ENCODE measurements around the gene CYBC1. TPM values are rescaled to one million over a fixed set of nuclear protein-coding genes. Genes with fewer than 3 reads are reported as not detected.

Gene CYBC1
- polyA plus RNA-seq, 1 donor from 2014 or later: 66.6 TPM

DNA sequence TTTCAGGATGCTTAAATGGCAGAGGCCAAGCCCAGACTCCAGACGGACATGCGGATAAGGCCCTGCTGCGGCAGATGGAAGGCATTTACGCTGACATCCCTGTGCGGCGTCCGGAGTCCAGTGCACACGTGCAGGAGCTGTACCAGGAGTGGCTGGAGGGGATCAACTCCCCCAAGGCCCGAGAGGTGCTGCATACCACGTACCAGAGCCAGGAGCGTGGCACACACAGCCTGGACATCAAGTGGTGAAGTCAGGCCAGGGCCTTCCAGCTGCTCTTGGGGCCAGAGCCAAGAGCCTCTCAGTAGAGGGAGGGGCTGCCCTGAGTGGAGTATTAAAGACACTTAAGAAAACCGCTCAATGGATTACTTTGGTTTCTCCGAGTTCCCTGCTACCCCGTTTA, 37.4 kb upstream of the CYBC1 start:
- TF ChIP-seq TAF1 (IDR thresholded peaks at IDR 0.05; ENCODE audit: low read depth) (no peak), SMC3 (conservative IDR thresholded peaks at IDR 0.05; ENCODE audit: poor library complexity) (no peak), CTCF (IDR thresholded peaks at IDR 0.05; ENCODE audit: poor library complexity, severe bottlenecking) (no peak), EZH2 (IDR thresholded peaks at IDR 0.05; ENCODE audit: borderline replicate concordance, insufficient read depth, low read length, poor library complexity, severe bottlenecking) (no peak), EP300 (conservative IDR thresholded peaks at IDR 0.05; ENCODE audit: poor library complexity, severe bottlenecking) (no peak), RAD21 (conservative IDR thresholded peaks at IDR 0.05) (no peak), POLR2AphosphoS5 (IDR thresholded peaks at IDR 0.05) (no peak), MXI1 (conservative IDR thresholded peaks at IDR 0.05; ENCODE audit: poor library complexity, severe bottlenecking) (no peak)
- TF ChIP-seq, protein P1, sequence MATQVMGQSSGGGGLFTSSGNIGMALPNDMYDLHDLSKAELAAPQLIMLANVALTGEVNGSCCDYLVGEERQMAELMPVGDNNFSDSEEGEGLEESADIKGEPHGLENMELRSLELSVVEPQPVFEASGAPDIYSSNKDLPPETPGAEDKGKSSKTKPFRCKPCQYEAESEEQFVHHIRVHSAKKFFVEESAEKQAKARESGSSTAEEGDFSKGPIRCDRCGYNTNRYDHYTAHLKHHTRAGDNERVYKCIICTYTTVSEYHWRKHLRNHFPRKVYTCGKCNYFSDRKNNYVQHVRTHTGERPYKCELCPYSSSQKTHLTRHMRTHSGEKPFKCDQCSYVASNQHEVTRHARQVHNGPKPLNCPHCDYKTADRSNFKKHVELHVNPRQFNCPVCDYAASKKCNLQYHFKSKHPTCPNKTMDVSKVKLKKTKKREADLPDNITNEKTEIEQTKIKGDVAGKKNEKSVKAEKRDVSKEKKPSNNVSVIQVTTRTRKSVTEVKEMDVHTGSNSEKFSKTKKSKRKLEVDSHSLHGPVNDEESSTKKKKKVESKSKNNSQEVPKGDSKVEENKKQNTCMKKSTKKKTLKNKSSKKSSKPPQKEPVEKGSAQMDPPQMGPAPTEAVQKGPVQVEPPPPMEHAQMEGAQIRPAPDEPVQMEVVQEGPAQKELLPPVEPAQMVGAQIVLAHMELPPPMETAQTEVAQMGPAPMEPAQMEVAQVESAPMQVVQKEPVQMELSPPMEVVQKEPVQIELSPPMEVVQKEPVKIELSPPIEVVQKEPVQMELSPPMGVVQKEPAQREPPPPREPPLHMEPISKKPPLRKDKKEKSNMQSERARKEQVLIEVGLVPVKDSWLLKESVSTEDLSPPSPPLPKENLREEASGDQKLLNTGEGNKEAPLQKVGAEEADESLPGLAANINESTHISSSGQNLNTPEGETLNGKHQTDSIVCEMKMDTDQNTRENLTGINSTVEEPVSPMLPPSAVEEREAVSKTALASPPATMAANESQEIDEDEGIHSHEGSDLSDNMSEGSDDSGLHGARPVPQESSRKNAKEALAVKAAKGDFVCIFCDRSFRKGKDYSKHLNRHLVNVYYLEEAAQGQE (IDR thresholded peaks at IDR 0.05; ENCODE audit: borderline replicate concordance): no peak
- Histone ChIP-seq H3K9me2 (ENCODE audit: insufficient read depth, low read length) (no peaks in the 10 kb centered on the region), H3K27me3 (ENCODE audit: insufficient read depth, low read depth, low read length) (no peaks in the 10 kb centered on the region), H3F3A (ENCODE audit: insufficient read depth, low read length, poor library complexity, severe bottlenecking) (no peaks in the 10 kb centered on the region), H4K20me1 (ENCODE audit: insufficient read depth) (no peaks in the 10 kb centered on the region), H3K4me3 (ENCODE audit: low read length) (no peak overlapping the region), H3K36me3 (ENCODE audit: insufficient read depth, low read length) (peaks cover 5% of the 10 kb centered on the region), H3K9me3 (ENCODE audit: low read length) (no peaks in the 10 kb centered on the region), H3K27ac (ENCODE audit: low read length) (no peak overlapping the region), H2AFZ (ENCODE audit: low read depth, low read length) (no peak overlapping the region), H3K9ac (ENCODE audit: low read length) (no peak overlapping the region), H3K79me2 (replicated peaks; ENCODE audit: insufficient read depth, low read length) (no peaks in the 10 kb centered on the region), H3K4me2 (ENCODE audit: low read length) (no peak overlapping the region)

DNA sequence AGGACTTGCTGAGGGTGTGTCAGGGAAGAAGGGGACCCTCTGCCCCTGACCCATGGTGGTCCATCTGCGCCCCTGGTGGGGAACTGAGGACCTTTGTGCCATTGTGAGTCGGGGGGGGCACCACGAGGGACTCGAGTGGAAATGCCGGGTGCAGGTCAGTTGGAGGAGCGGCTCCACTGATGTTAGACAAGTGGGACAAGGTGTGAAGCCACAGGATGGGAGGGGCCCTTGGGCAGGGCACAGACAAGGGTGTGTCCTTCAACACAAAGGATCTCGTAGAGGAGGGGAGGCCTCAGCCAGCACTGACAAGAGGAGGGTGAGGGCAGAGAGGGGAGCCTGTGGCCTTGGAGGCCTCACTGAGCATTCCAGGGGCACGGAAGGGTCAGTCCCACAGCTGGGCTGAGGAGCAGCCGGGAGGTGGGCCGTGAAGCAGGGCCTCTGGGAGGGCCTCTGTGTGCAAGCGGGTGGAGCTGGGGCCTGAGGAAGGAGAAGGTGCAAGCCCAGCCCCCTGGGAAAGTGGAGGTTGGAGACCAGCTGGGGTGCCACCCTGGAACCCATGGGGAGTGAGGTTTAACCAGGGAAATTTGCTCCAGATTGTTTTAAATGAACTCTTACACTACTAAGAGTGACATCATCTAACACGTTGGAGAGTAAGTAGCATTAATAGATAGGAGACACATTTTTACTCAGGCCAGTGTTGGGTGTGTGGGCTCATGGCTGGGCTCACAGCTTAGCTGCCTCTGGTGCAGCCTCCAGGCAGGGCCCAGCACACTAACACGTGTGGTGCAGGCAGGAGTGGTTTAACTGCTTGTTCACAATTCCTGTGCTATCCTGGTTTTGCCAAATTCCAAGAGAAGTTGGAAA, 35.9 kb upstream of the CYBC1 start:
- peaks cover 5% of the 10 kb centered on the region for H3K36me3 ChIP-seq (ENCODE audit: insufficient read depth, low read length)
- no peaks in the 10 kb centered on the region for H3K9me3 ChIP-seq (ENCODE audit: low read length)
- H3K27me3 ChIP-seq (ENCODE audit: insufficient read depth, low read depth, low read length): no peaks in the 10 kb centered on the region
- no peaks in the 10 kb centered on the region for H3K9me2 ChIP-seq (ENCODE audit: insufficient read depth, low read length)
- no peaks in the 10 kb centered on the region for H3F3A ChIP-seq (ENCODE audit: insufficient read depth, low read length, poor library complexity, severe bottlenecking)
- TF ChIP-seq EP300 (conservative IDR thresholded peaks at IDR 0.05; ENCODE audit: poor library complexity, severe bottlenecking) (no peak), EZH2 (IDR thresholded peaks at IDR 0.05; ENCODE audit: borderline replicate concordance, insufficient read depth, low read length, poor library complexity, severe bottlenecking) (no peak), MXI1 (conservative IDR thresholded peaks at IDR 0.05; ENCODE audit: poor library complexity, severe bottlenecking) (no peak), POLR2AphosphoS5 (IDR thresholded peaks at IDR 0.05) (no peak), CTCF (IDR thresholded peaks at IDR 0.05; ENCODE audit: poor library complexity, severe bottlenecking) (no peak), SMC3 (conservative IDR thresholded peaks at IDR 0.05; ENCODE audit: poor library complexity) (no peak), RAD21 (conservative IDR thresholded peaks at IDR 0.05) (no peak), TAF1 (IDR thresholded peaks at IDR 0.05; ENCODE audit: low read depth) (no peak)
- TF ChIP-seq, protein P1 (IDR thresholded peaks at IDR 0.05; ENCODE audit: borderline replicate concordance): no peak
- H3K9ac ChIP-seq (ENCODE audit: low read length): no peak overlapping the region
- H3K79me2 ChIP-seq (replicated peaks; ENCODE audit: insufficient read depth, low read length): no peaks in the 10 kb centered on the region
- H3K4me2 ChIP-seq (ENCODE audit: low read length): no peak overlapping the region
- H3K4me3 ChIP-seq (ENCODE audit: low read length): no peak overlapping the region
- H4K20me1 ChIP-seq (ENCODE audit: insufficient read depth): no peaks in the 10 kb centered on the region
- H2AFZ ChIP-seq (ENCODE audit: low read depth, low read length): no peak overlapping the region
- no peak overlapping the region for H3K27ac ChIP-seq (ENCODE audit: low read length)

Data from neural cell (in vitro differentiated cells).